Iris pigment epithelial cell (primary cell): ENCODE results near the gene OR2D3.
A peak's percentile ranks its signal among the peaks of the same experiment; 100 is the strongest.
"Not testable (repeated sequence)": the region's sequence is repeated elsewhere in the genome, so short reads cannot be mapped to it uniquely, and the experiment has no call there.

Experiments
- DNase-seq: peaks from one replicate; pipeline ENCODE4 v3.0.0-alpha.2; 2011; ENCODE audit warnings: low read depth

Gene OR2D3

GRCh38 chr11:6920702-6921101, at the start of gene OR2D3:
Gene OR2D3, plus strand, starts transcription at chr11:6921002. Its CDS starts 0 bp downstream, at chr11:6921002.
- DNase-seq, result no peak

GRCh38 chr11:6871278-6871677, 49.5 kb upstream of the OR2D3 start:
- no peak for DNase-seq

GRCh38 chr11:6875761-6876160, 45.0 kb upstream of the OR2D3 start:
- DNase-seq, result no peak

GRCh38 chr11:6876325-6876724, 44.5 kb upstream of the OR2D3 start, which contains the start of gene OR10A4:
Gene OR10A4, plus strand, starts transcription at chr11:6876625. Its CDS starts 23 bp downstream, at chr11:6876648.
- DNase-seq, result no peak

- DNase-seq, result no peak
Observed at GRCh38 chr11:6876914-6877313, 43.9 kb upstream of the OR2D3 start.

GRCh38 chr11:6882751-6883150, 38.1 kb upstream of the OR2D3 start:
- DNase-seq, result no peak

GRCh38 chr11:6887711-6888110, 33.1 kb upstream of the OR2D3 start:
- DNase-seq, result not testable (repeated sequence)

- DNase-seq, result no peak
Observed at GRCh38 chr11:6888830-6889229, 32.0 kb upstream of the OR2D3 start.

- no peak for DNase-seq
Observed at GRCh38 chr11:6889835-6890234, 31.0 kb upstream of the OR2D3 start.

- no peak for DNase-seq
Observed at GRCh38 chr11:6892400-6892799, 28.4 kb upstream of the OR2D3 start, which contains the start of gene OR2D2. Gene OR2D2, minus strand, starts transcription at chr11:6892500. Its CDS starts 0 bp downstream, at chr11:6892500.

- no peak for DNase-seq
Observed at GRCh38 chr11:6894097-6894496, 26.7 kb upstream of the OR2D3 start.

GRCh38 chr11:6895010-6895409, 25.8 kb upstream of the OR2D3 start:
- no peak for DNase-seq

GRCh38 chr11:6898911-6899310, 21.9 kb upstream of the OR2D3 start:
- no peak for DNase-seq

- DNase-seq, result peak; percentile 1
Observed at GRCh38 chr11:6900327-6900999, 20.3 kb upstream of the OR2D3 start.

- DNase-seq, result not testable (repeated sequence)
Observed at GRCh38 chr11:6904804-6905203, 16.0 kb upstream of the OR2D3 start.

- DNase-seq, result no peak
Observed at GRCh38 chr11:6911378-6911777, 9.4 kb upstream of the OR2D3 start.

- DNase-seq, result peak; percentile 31
Observed at GRCh38 chr11:6911948-6912347, 8.9 kb upstream of the OR2D3 start.

GRCh38 chr11:6919698-6920097, 1.1 kb upstream of the OR2D3 start:
- no peak for DNase-seq

- DNase-seq, result no peak
Observed at GRCh38 chr11:6925007-6925577, 4.3 kb downstream of the OR2D3 start.

- peak; percentile 8 for DNase-seq
Observed at GRCh38 chr11:6925636-6926207, 4.9 kb downstream of the OR2D3 start.

- peak; percentile 84 for DNase-seq
Observed at GRCh38 chr11:6926208-6927029, 5.6 kb downstream of the OR2D3 start, which contains the start of gene ZNF215. Gene ZNF215, plus strand, starts transcription at chr11:6926426. Its CDS starts 5,847 bp downstream, at chr11:6932273.

GRCh38 chr11:6927030-6927617, 6.3 kb downstream of the OR2D3 start:
- DNase-seq, result no peak
